Activated T-helper 1 cell treated with anti-CD3 and anti-CD28 coated beads, Interleukin-12 subunit alpha, Interleukin-12 subunit beta, Interleukin-2, Interleukin-4 antibody, amounts not matched to agents 30 ng/mL and 10 ng/mL and 1 ng/mL, durations not matched to agents 14 hours and 24 hours and 36 hours (primary cell): Measurements from ENCODE around the gene PHGDH. TPM values are rescaled to one million over a fixed set of nuclear protein-coding genes. Genes with fewer than 3 reads are reported as not detected.
"Not testable (repeated sequence)": the region's sequence is repeated elsewhere in the genome, so short reads cannot be mapped to it uniquely, and the experiment has no call there.

ENCODE experiments used
- DNase-seq: peaks from one replicate; pipeline ENCODE4 v3.0.0; 2021; ENCODE audit warnings: low spot score
- H3K27ac Mint-ChIP-seq: one replicate; pipeline ENCODE4 v1.8.0; 2021; ENCODE audit warnings: mild to moderate bottlenecking, mixed read lengths
- H3K27me3 Mint-ChIP-seq: one replicate; pipeline ENCODE4 v1.8.0; 2022; ENCODE audit warnings: mild to moderate bottlenecking, moderate library complexity, mixed read lengths; ENCODE audit not compliant: insufficient read depth
- H3K36me3 Mint-ChIP-seq: one replicate; pipeline ENCODE4 v1.8.0; 2021; ENCODE audit warnings: low read depth, mixed read lengths
- H3K4me1 Mint-ChIP-seq: one replicate; pipeline ENCODE4 v1.8.0; 2021; ENCODE audit warnings: low read depth, mixed read lengths
- H3K4me3 Mint-ChIP-seq: one replicate; pipeline ENCODE4 v1.8.0; 2021; ENCODE audit warnings: mild to moderate bottlenecking, moderate library complexity, mixed read lengths
- H3K9me3 Mint-ChIP-seq: one replicate; pipeline ENCODE4 v1.8.0; 2021; ENCODE audit warnings: mixed read lengths
- intact Hi-C: fragments of 100-400 bp; cut with micrococcal nuclease; formaldehyde crosslinking; loops from one replicate; pipeline ENCODE4 v1.15.1; 2024
- total RNA-seq: library from RNA; stranded (reverse); gene quantifications from 2 replicates; pipeline ENCODE4 v1.2.3, GENCODE V29; 2022

The PHGDH gene
- total RNA-seq, 1 donor from 2014 or later = 49.3 TPM

DNA sequence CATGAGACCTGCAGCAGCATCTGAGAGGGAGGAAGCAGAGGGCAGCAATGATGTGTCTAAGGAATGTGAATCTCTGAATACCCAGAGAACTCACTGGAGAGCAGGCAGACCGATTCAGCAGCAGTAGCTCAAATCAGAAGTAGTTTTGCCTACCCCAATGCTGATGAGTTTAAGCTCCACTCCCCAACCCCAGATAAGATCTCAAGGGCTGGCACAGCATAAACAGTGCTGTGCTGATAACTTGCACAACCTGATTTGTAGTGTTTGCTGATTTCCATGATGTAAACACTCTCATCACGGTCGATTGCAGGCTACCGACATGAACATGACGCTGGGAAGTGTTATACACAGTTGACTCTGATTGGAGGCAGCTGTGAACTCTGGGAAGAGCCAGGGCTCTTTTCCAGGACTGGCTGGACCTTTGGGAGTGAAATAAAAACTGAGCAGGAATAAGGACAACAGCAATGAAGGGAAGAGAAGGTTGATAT, 68.2 kb downstream of the PHGDH start:
- intact Hi-C loops = loop anchor here (5.0 kb wide), 1 partner anchor 33 kb away; no protein-coding TSS in a partner anchor
- peaks cover 34% of the 10 kb centered on the region for H3K27me3 Mint-ChIP-seq
- no peaks in the 10 kb centered on the region for H3K9me3 Mint-ChIP-seq
- H3K4me1 Mint-ChIP-seq = peaks cover 32% of the 10 kb centered on the region
- H3K36me3 Mint-ChIP-seq = no peaks in the 10 kb centered on the region
- no peak for DNase-seq
- no peak overlapping the region for H3K4me3 Mint-ChIP-seq
- H3K27ac Mint-ChIP-seq = no peak overlapping the region

DNA sequence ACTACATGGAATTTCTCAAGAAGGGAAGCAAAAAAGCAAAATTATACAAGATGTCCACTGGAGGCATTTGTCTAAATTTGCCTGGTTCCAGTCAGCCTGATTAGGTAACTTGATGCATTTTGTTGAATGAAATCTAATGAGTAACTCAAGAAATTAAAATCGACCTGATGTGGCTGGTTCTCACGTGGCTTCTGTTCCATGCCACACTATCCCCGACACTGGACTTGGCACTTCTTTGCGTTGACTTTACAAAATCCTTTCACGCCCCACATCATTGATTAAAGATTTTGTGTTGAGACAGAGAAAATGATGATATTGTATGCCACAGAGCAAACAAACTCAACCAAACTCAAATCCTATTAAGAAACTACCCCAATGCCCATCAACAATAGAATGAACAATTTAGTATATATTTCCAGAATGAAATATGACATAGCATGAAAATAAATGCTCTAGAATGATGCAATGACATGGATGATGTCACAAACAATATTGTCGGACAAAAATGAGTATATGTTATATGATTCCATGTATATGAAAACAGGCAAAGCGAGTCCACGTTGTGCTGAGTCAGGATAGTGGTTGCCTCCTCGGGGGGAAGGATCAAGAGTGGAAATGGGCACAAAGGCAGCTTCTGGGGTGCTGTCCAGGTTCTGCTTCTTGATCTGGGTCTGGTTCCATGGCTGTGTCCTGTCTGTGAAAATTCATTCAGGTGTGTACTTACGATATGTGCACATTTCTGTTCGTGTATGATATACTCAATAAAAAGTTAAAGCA, 69.9 kb downstream of the PHGDH start:
- Mint-ChIP-seq H3K27ac (no peak overlapping the region), H3K36me3 (no peaks in the 10 kb centered on the region), H3K27me3 (peaks cover 29% of the 10 kb centered on the region), H3K9me3 (no peaks in the 10 kb centered on the region), H3K4me3 (no peak overlapping the region), H3K4me1 (peaks cover 49% of the 10 kb centered on the region)
- DNase-seq = no peak
- intact Hi-C loops = loop anchor here (5.0 kb wide), 1 partner anchor 34 kb away; no protein-coding TSS in a partner anchor

DNA sequence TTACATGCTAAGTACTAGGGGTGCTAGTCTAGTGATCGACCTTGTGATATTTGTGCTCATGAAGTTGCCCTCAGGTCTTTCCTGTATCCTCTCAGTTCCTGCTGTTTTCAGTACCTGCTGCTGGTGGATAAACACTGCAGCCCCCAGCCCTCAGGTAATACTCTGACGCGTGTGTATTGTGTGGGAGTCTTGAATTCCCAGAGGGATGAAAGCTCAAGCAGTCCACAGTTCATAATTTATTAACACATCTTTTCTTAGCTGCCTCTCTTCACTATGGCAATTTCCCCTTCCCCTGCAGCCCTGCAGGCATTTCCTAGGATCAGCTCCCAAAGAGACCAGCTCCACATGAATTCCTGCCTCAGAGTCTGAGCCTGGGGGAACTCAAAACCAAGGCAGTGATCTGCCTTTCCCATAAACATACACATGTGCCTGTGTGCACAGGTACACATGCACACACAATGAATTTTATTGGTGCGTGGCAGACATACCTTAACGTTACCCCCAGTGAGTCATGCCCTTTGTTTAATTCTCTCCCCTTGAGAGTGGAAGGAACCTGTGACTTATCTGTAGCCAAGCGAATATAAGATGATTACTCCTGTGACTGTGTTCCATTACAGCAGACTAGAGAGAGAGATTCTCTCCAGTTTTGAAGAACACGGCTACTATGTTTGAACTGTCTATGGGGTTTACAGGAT, 71.0 kb downstream of the PHGDH start:
- Mint-ChIP-seq H3K4me3 (no peak overlapping the region), H3K36me3 (no peaks in the 10 kb centered on the region), H3K27me3 (peaks cover 29% of the 10 kb centered on the region), H3K4me1 (peaks cover 55% of the 10 kb centered on the region), H3K27ac (peak overlapping the region; percentile 64), H3K9me3 (no peaks in the 10 kb centered on the region)
- intact Hi-C loops = loop anchor here (5.0 kb wide), 1 partner anchor 35 kb away; no protein-coding TSS in a partner anchor
- DNase-seq = no peak

- Mint-ChIP-seq H3K4me3 (no peak overlapping the region), H3K4me1 (peaks cover 61% of the 10 kb centered on the region), H3K27me3 (peaks cover 29% of the 10 kb centered on the region), H3K9me3 (no peaks in the 10 kb centered on the region), H3K36me3 (no peaks in the 10 kb centered on the region), H3K27ac (peak overlapping the region; percentile 64)
- intact Hi-C loops = loop anchor here (5.0 kb wide), 1 partner anchor 36 kb away; no protein-coding TSS in a partner anchor
- no peak for DNase-seq
Observed at GRCh38 chr1:119783354-119784185, 71.8 kb downstream of the PHGDH start.

DNA sequence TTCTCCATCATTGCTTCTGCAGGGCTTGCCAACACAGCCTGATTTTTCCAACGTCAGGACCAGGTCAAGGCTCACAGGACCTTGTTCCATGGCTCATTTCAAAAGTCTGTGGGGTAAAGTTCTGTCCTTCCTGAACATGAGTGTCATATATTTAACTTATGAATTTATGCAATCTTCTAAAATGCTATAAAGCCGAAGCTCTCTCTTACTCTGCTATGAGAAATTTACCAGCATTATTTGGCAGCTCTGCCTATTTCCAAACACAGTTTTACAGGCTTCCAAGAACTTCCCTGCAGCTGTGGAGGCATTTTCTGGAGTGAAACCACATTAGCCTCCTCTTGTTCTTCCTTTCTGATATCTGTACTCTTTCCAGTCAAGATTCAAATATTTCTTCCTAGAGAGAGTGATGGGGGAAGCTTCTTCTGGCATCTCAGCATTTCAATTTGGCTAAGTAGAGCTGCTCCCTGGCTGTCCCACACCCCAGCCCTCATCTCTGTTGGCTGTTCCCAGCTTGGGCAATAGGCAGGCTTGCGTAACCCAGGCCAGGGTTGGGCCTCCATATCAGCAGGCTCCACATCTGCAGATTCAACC, 72.6 kb downstream of the PHGDH start:
- intact Hi-C loops = loop anchor here (5.0 kb wide), 1 partner anchor 37 kb away; no protein-coding TSS in a partner anchor
- Mint-ChIP-seq H3K36me3 (no peaks in the 10 kb centered on the region), H3K4me3 (no peak overlapping the region), H3K4me1 (peaks cover 61% of the 10 kb centered on the region), H3K27me3 (peaks cover 29% of the 10 kb centered on the region), H3K27ac (peak overlapping the region; percentile 18), H3K9me3 (no peaks in the 10 kb centered on the region)
- no peak for DNase-seq

- intact Hi-C loops, H3K9me3 Mint-ChIP-seq, H3K36me3 Mint-ChIP-seq, DNase-seq: not testable (repeated sequence)
- Mint-ChIP-seq H3K27ac (peak overlapping the region; percentile 59), H3K4me3 (peak overlapping the region; percentile 50), H3K4me1 (peaks cover 57% of the 10 kb centered on the region), H3K27me3 (peaks cover 20% of the 10 kb centered on the region)
Observed at GRCh38 chr1:119786046-119786445, 74.3 kb downstream of the PHGDH start.

GRCh38 chr1:119786473-119787050, 74.8 kb downstream of the PHGDH start:
- not testable (repeated sequence) for H3K4me3 Mint-ChIP-seq, H3K9me3 Mint-ChIP-seq, H3K36me3 Mint-ChIP-seq
- intact Hi-C loops = loop anchor here (1.0 kb wide), 1 partner anchor 9 kb away; no protein-coding TSS in a partner anchor
- peaks cover 57% of the 10 kb centered on the region for H3K4me1 Mint-ChIP-seq
- H3K27ac Mint-ChIP-seq = peak overlapping the region; percentile 59
- peaks cover 17% of the 10 kb centered on the region for H3K27me3 Mint-ChIP-seq
- DNase-seq = peak; percentile 9

GRCh38 chr1:119787776-119788175, 76.0 kb downstream of the PHGDH start:
- no peak for DNase-seq
- peaks cover 53% of the 10 kb centered on the region for H3K4me1 Mint-ChIP-seq
- no peak overlapping the region for H3K4me3 Mint-ChIP-seq
- H3K27me3 Mint-ChIP-seq = peaks cover 16% of the 10 kb centered on the region
- no peaks in the 10 kb centered on the region for H3K9me3 Mint-ChIP-seq
- H3K36me3 Mint-ChIP-seq = peaks cover 1% of the 10 kb centered on the region
- H3K27ac Mint-ChIP-seq = no peak overlapping the region
- intact Hi-C loops = loop anchor here (1.0 kb wide), 1 partner anchor 8 kb away; no protein-coding TSS in a partner anchor

GRCh38 chr1:119790451-119791198, 78.9 kb downstream of the PHGDH start:
- Mint-ChIP-seq H3K27me3 (peaks cover 13% of the 10 kb centered on the region), H3K4me1 (peaks cover 34% of the 10 kb centered on the region), H3K36me3 (peaks cover 1% of the 10 kb centered on the region), H3K4me3 (no peak overlapping the region), H3K9me3 (no peaks in the 10 kb centered on the region), H3K27ac (no peak overlapping the region)
- intact Hi-C loops = no loop called here
- no peak for DNase-seq

DNA sequence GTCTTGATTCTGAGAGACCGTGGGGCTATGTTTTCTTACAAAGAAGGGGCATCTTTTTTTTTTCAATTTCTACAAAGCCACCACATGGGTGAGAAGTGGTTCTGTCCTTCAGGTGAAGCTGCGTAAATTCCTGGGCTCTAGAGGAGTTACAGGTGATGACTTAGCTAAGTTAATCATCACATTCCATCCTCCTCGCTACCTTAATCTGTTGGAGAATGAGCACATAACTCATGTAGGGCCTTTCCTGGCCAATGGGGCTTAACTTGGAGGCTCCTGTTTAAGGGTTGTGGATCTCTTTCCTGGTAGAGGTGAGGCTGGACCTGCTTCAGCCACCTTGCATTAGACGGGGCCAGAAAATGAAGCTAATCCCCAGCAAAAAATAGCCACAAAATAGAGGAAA, 79.6 kb downstream of the PHGDH start:
- Mint-ChIP-seq H3K4me3 (no peak overlapping the region), H3K9me3 (no peaks in the 10 kb centered on the region), H3K27me3 (peaks cover 13% of the 10 kb centered on the region), H3K27ac (no peak overlapping the region), H3K4me1 (peaks cover 29% of the 10 kb centered on the region), H3K36me3 (peaks cover 1% of the 10 kb centered on the region)
- intact Hi-C loops = no loop called here
- DNase-seq = no peak
